ENCODE data around the gene RBX1.
A peak's percentile ranks its signal among the peaks of the same experiment; 100 is the strongest.

RBX1 gene

GRCh38 chr22:41021613-41022454 lies 70.7 kb downstream of the RBX1 start:
- TF ChIP-seq EZH2 (IDR thresholded peaks at IDR 0.05) (no peak), FOXP2 (optimal IDR thresholded peaks at IDR 0.05; ENCODE audit: control extremely low read depth, extremely low read length, insufficient read depth) (no peak), POLR2AphosphoS5 (IDR thresholded peaks at IDR 0.05; ENCODE audit: borderline replicate concordance, low read depth, low read length) (peak; percentile 79)
- Histone ChIP-seq H3K4me3 (peak overlapping the region; percentile 90), H3K9ac (ENCODE audit: insufficient read length) (peak overlapping the region; percentile 97), H3K27ac (peak overlapping the region; percentile 97), H3K9me3 (ENCODE audit: low read depth, low read length) (no peaks in the 10 kb centered on the region), H3K36me3 (ENCODE audit: insufficient read depth, low read length) (no peaks in the 10 kb centered on the region)
- DNase-seq (ENCODE audit: low read depth, low spot score): no peak

- Histone ChIP-seq H3K9me3 (ENCODE audit: low read depth, low read length) (no peaks in the 10 kb centered on the region), H3K27ac (peak overlapping the region; percentile 97), H3K9ac (ENCODE audit: insufficient read length) (peak overlapping the region; percentile 97), H3K36me3 (ENCODE audit: insufficient read depth, low read length) (no peaks in the 10 kb centered on the region), H3K4me3 (peak overlapping the region; percentile 90)
- peak; percentile 83 for TF ChIP-seq POLR2AphosphoS5 (IDR thresholded peaks at IDR 0.05; ENCODE audit: borderline replicate concordance, low read depth, low read length)
- TF ChIP-seq FOXP2 (optimal IDR thresholded peaks at IDR 0.05; ENCODE audit: control extremely low read depth, extremely low read length, insufficient read depth): peak; percentile 72
- no peak for TF ChIP-seq EZH2 (IDR thresholded peaks at IDR 0.05)
- DNase-seq (ENCODE audit: low read depth, low spot score): peak; percentile 20
Observed at GRCh38 chr22:41022470-41023298, 71.5 kb downstream of the RBX1 start.

Data from SK-N-MC (cell line).